BLaER1 (cell line): ENCODE data around the gene EPB41L1.

Source experiments
- H3K27ac ChIP-seq: shearing (Covaris generic); formaldehyde crosslinking; 2 replicates; pipeline ENCODE4 v1.8.1; 2022
- H3K27me3 ChIP-seq: shearing (Covaris generic); formaldehyde crosslinking; 2 replicates; pipeline ENCODE4 v1.8.1; 2022
- H3K36me3 ChIP-seq: shearing (Covaris generic); formaldehyde crosslinking; 2 replicates; pipeline ENCODE4 v1.8.1; 2022
- H3K4me1 ChIP-seq: shearing (Covaris generic); formaldehyde crosslinking; 2 replicates; pipeline ENCODE4 v1.8.1; 2022
- H3K4me2 ChIP-seq: shearing (Covaris generic); formaldehyde crosslinking; 2 replicates; pipeline ENCODE4 v1.8.1; 2022
- H3K4me3 ChIP-seq: shearing (Covaris generic); formaldehyde crosslinking; 2 replicates; pipeline ENCODE4 v1.8.1; 2022
- H3K9ac ChIP-seq: shearing (Covaris generic); formaldehyde crosslinking; 2 replicates; pipeline ENCODE4 v1.8.1; 2022
- H3K9me3 ChIP-seq: shearing (Covaris generic); formaldehyde crosslinking; 2 replicates; pipeline ENCODE4 v1.8.1; 2022
- H4K20me1 ChIP-seq: shearing (Covaris generic); formaldehyde crosslinking; 2 replicates; pipeline ENCODE4 v1.8.1; 2022
- Cebpa-rat ChIP-seq: shearing (Covaris generic); IDR thresholded peaks from 2 replicates; pipeline ENCODE4 v1.8.1; 2022

Gene EPB41L1

GRCh38 chr20:36279776-36280175, 125.2 kb downstream of the EPB41L1 start:
- H3K36me3 ChIP-seq: no peaks in the 10 kb centered on the region
- H3K9me3 ChIP-seq: no peaks in the 10 kb centered on the region
- no peak overlapping the region for H3K4me3 ChIP-seq
- no peak overlapping the region for H3K27ac ChIP-seq
- H4K20me1 ChIP-seq: no peaks in the 10 kb centered on the region
- no peak for TF ChIP-seq Cebpa-rat
- H3K4me1 ChIP-seq: peaks cover 6% of the 10 kb centered on the region; the same call in 1 of the 2 replicates
- H3K4me2 ChIP-seq: 0 out of 2 replicates have a peak overlapping the region, but pooled peaks have one; percentile 21
- H3K27me3 ChIP-seq: no peaks in the 10 kb centered on the region
- H3K9ac ChIP-seq: no peak overlapping the region

DNA sequence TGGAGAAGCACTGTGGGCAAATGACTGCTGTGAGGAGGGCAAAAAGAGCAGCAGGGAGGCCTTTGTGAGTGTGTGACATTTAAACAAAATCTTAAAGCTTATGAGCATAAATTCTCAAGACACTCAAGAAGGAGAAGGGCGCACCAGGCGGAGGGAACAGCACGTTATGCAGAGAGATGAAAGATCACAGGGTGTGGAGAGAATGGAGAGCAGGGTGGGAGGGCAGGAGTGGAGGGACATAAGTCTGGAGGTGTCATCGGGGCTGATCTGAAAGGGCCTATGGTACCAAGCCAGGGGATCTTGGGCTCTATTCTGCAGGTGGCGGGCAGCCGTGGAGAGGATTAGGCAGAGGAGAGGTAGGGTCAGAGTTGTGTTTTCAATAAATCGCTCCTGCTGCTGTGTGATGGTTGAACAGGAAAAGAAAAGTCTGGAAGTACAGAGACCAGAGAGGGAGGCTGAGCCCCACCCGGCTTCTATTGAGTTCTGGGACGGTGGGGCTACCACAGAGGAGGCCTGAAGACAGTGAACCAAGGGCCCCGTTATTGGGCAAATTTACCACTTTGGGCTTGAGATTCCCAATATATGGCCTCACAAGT, 127.3 kb downstream of the EPB41L1 start:
- no peaks in the 10 kb centered on the region for H3K27me3 ChIP-seq
- TF ChIP-seq Cebpa-rat: no peak
- no peak overlapping the region for H3K9ac ChIP-seq
- peaks cover 6% of the 10 kb centered on the region; the same call in 1 of the 2 replicates for H3K4me1 ChIP-seq
- no peaks in the 10 kb centered on the region for H3K9me3 ChIP-seq
- H3K4me3 ChIP-seq: no peak overlapping the region
- no peak overlapping the region for H3K4me2 ChIP-seq
- no peak overlapping the region for H3K27ac ChIP-seq
- no peaks in the 10 kb centered on the region for H3K36me3 ChIP-seq
- H4K20me1 ChIP-seq: no peaks in the 10 kb centered on the region
